ENCODE data around the gene SEMA3F.

Gene SEMA3F

GRCh38 chr3:50125541-50126286 lies 29.4 kb upstream of the SEMA3F start:
- TF ChIP-seq SPI1 (IDR thresholded peaks at IDR 0.05; ENCODE audit: borderline replicate concordance, low read depth) = no peak
- TF ChIP-seq REST (IDR thresholded peaks at IDR 0.05; ENCODE audit: insufficient replicate concordance, low read depth) = no peak
- TF ChIP-seq CTCF (IDR thresholded peaks at IDR 0.05; ENCODE audit: insufficient read depth, low read length) = no peak
- no peak for TF ChIP-seq POLR2AphosphoS5 (IDR thresholded peaks at IDR 0.05; ENCODE audit: low read depth)
- TF ChIP-seq GABPA (IDR thresholded peaks at IDR 0.05; ENCODE audit: low read depth) = no peak
- Histone ChIP-seq H3K27me3 (ENCODE audit: insufficient read depth, poor library complexity, severe bottlenecking) (no peaks in the 10 kb centered on the region), H3K27ac (replicated peaks) (no peak overlapping the region), H3K4me3 (replicated peaks; ENCODE audit: insufficient read depth, low read length) (no peak overlapping the region)
- DNase-seq (ENCODE audit: low read depth in 1 of 2, low spot score in 1 of 2) = no peak

- no peak for DNase-seq (ENCODE audit: low read depth in 1 of 2, low spot score in 1 of 2)
- H3K4me3 ChIP-seq (replicated peaks; ENCODE audit: insufficient read depth, low read length) = no peak overlapping the region
- TF ChIP-seq SPI1 (IDR thresholded peaks at IDR 0.05; ENCODE audit: borderline replicate concordance, low read depth) (no peak), POLR2AphosphoS5 (IDR thresholded peaks at IDR 0.05; ENCODE audit: low read depth) (no peak), CTCF (IDR thresholded peaks at IDR 0.05; ENCODE audit: insufficient read depth, low read length) (no peak), GABPA (IDR thresholded peaks at IDR 0.05; ENCODE audit: low read depth) (no peak), REST (IDR thresholded peaks at IDR 0.05; ENCODE audit: insufficient replicate concordance, low read depth) (no peak)
- H3K27ac ChIP-seq (replicated peaks) = no peak overlapping the region
- no peaks in the 10 kb centered on the region for H3K27me3 ChIP-seq (ENCODE audit: insufficient read depth, poor library complexity, severe bottlenecking)
Observed at GRCh38 chr3:50126287-50127211, 28.6 kb upstream of the SEMA3F start.

- no peak for DNase-seq (ENCODE audit: low read depth in 1 of 2, low spot score in 1 of 2)
Observed at GRCh38 chr3:50127251-50127691, 27.9 kb upstream of the SEMA3F start.

More at GRCh38 chr3:50127251-50127691, 27.9 kb upstream of the SEMA3F start:
- Histone ChIP-seq H3K27me3 (ENCODE audit: insufficient read depth, poor library complexity, severe bottlenecking) (no peaks in the 10 kb centered on the region), H3K27ac (replicated peaks) (no peak overlapping the region), H3K4me3 (replicated peaks; ENCODE audit: insufficient read depth, low read length) (no peak overlapping the region)
- no peak for TF ChIP-seq GABPA (IDR thresholded peaks at IDR 0.05; ENCODE audit: low read depth)
- TF ChIP-seq REST (IDR thresholded peaks at IDR 0.05; ENCODE audit: insufficient replicate concordance, low read depth) = no peak
- no peak for TF ChIP-seq CTCF (IDR thresholded peaks at IDR 0.05; ENCODE audit: insufficient read depth, low read length)
- TF ChIP-seq POLR2AphosphoS5 (IDR thresholded peaks at IDR 0.05; ENCODE audit: low read depth) = no peak
- no peak for TF ChIP-seq SPI1 (IDR thresholded peaks at IDR 0.05; ENCODE audit: borderline replicate concordance, low read depth)
